Endothelial cell of umbilical vein (primary cell): ENCODE data around the gene ZBTB4. TPM values are rescaled to one million over a fixed set of nuclear protein-coding genes. Genes with fewer than 3 reads are reported as not detected.
A peak's percentile ranks its signal among the peaks of the same experiment; 100 is the strongest.

Experiments
- BruUV-seq: library from RNA; stranded (reverse); fragments of 400-500 nt; replicated peaks from 2 replicates; lab custom pipeline; 2021; lab: Mats Ljungman, UMichigan
- CTCF ChIA-PET: fragments of 300-600, 350-600 bp; sonication (Branson Sonifier 250); formaldehyde crosslinking; loops from one replicate; lab custom pipeline; 2021; ENCODE audit warnings: antibody characterized with exemption, inconsistent platforms; lab: Charles Lee
- POLR2A ChIA-PET: fragments of 300-600, 350-600 bp; sonication (Branson Sonifier 250); formaldehyde crosslinking; loops from one replicate; lab custom pipeline; 2021; ENCODE audit warnings: antibody characterized with exemption, inconsistent platforms; lab: Charles Lee
- DNase-seq: peaks from one replicate; pipeline ENCODE4 v3.0.0-alpha.2; 2011; ENCODE audit warnings: low read depth, low spot score
- FAIRE-seq: peaks from 2 replicates; lab custom pipeline; 2011; peaks lifted over from hg19 to GRCh38; lab: Jason Lieb, UNC
- H2AFZ ChIP-seq: 2 replicates; pipeline ENCODE4 v1.6.0; 2012; ENCODE audit warnings: low read depth, low read length, control low read depth, inconsistent platforms
- H3K27ac ChIP-seq: 2 replicates; pipeline ENCODE4 v1.5.1; 2011; ENCODE audit warnings: low read depth, mild to moderate bottlenecking, control low read depth, low read length, moderate library complexity; ENCODE audit not compliant: insufficient read depth
- H3K27me3 ChIP-seq, 2 experiments: 2 replicates each; pipeline versions ENCODE4 v1.6.0 to v1.6.1; 2011; ENCODE audit warnings: low read length in 2 of 2, mixed read lengths in 1 of 2; ENCODE audit not compliant: control insufficient read depth in 2 of 2, insufficient read depth in 2 of 2
- H3K36me3 ChIP-seq, 2 experiments: 2 replicates in 1 of 2; 3 replicates in 1 of 2; pipeline ENCODE4 v1.5.1; 2011; ENCODE audit warnings: low read length in 2 of 2, mild to moderate bottlenecking in 1 of 2, moderate library complexity in 1 of 2; ENCODE audit not compliant: control insufficient read depth in 2 of 2, insufficient read depth in 2 of 2; ENCODE audit errors: extremely low read depth in 1 of 2
- H3K4me1 ChIP-seq: 3 replicates; pipeline ENCODE4 v1.5.1; 2011; ENCODE audit warnings: mild to moderate bottlenecking, low read length; ENCODE audit not compliant: control insufficient read depth, insufficient read depth; ENCODE audit errors: extremely low read depth
- H3K4me2 ChIP-seq: 2 replicates; pipeline ENCODE4 v1.6.1; 2011; ENCODE audit warnings: low read length, control low read depth, mixed read lengths; ENCODE audit not compliant: insufficient read depth
- H3K4me3 ChIP-seq, 3 experiments: fragments of 200-600 bp in 1 of 3; sonication (generic), shearing (Covaris generic) in 1 of 3; replicated peaks in 1 of 3; 2 replicates each; pipeline ENCODE4 v1.5.1; 2011 to 2016; ENCODE audit warnings: control low read depth in 3 of 3, low read length in 3 of 3, mild to moderate bottlenecking in 2 of 3, inconsistent platforms in 1 of 3, low read depth in 1 of 3, moderate library complexity in 1 of 3; ENCODE audit not compliant: insufficient read depth in 1 of 3
- H3K79me2 ChIP-seq: 2 replicates; pipeline ENCODE4 v1.6.0; 2012; ENCODE audit warnings: low read length, inconsistent platforms; ENCODE audit not compliant: control insufficient read depth, insufficient read depth
- H3K9ac ChIP-seq: replicated peaks from 2 replicates; pipeline ENCODE3; 2011; ENCODE audit warnings: low read length, control low read depth; ENCODE audit not compliant: insufficient read depth; ENCODE audit errors: extremely low read depth
- H3K9me1 ChIP-seq: replicated peaks from 3 replicates; pipeline ENCODE4 v1.6.0; 2011; ENCODE audit warnings: mild to moderate bottlenecking, low read length; ENCODE audit not compliant: control insufficient read depth, insufficient read depth; ENCODE audit errors: extremely low read depth
- H3K9me3 ChIP-seq: replicated peaks from 2 replicates; pipeline ENCODE4 v1.5.1; 2012; ENCODE audit warnings: low read length, inconsistent platforms; ENCODE audit not compliant: control insufficient read depth, insufficient read depth
- H4K20me1 ChIP-seq: replicated peaks from 2 replicates; pipeline ENCODE3; 2011; ENCODE audit warnings: mild to moderate bottlenecking, low read length; ENCODE audit not compliant: control insufficient read depth, insufficient read depth; ENCODE audit errors: extremely low read depth
- EZH2 ChIP-seq: IDR thresholded peaks from 2 replicates; pipeline ENCODE4 v1.6.1; 2012; ENCODE audit warnings: borderline replicate concordance, low read depth, mild to moderate bottlenecking, moderate library complexity, low read length, inconsistent platforms; ENCODE audit not compliant: severe bottlenecking
- FOS ChIP-seq: IDR thresholded peaks from 2 replicates; pipeline ENCODE4 v1.6.1; 2011; ENCODE audit warnings: mild to moderate bottlenecking, low read length, moderate library complexity, borderline replicate concordance; ENCODE audit not compliant: insufficient read depth
- GATA2 ChIP-seq: IDR thresholded peaks from 2 replicates; pipeline ENCODE4 v1.7.0; 2011; ENCODE audit warnings: low read depth, mild to moderate bottlenecking, moderate library complexity, mixed read lengths, low read length; ENCODE audit not compliant: insufficient read length, insufficient read depth
- JUN ChIP-seq: IDR thresholded peaks from 2 replicates; pipeline ENCODE4 v1.6.1; 2011; ENCODE audit warnings: borderline replicate concordance, low read depth; ENCODE audit not compliant: insufficient read length, insufficient read depth
- MAX ChIP-seq: IDR thresholded peaks from 2 replicates; pipeline ENCODE4 v1.6.1; 2011; ENCODE audit not compliant: insufficient read depth, insufficient read length
- MYC ChIP-seq: IDR thresholded peaks from one replicate; pipeline ENCODE4 v1.6.1; 2011; ENCODE audit warnings: mild to moderate bottlenecking, low read depth, low read length
- POLR2A ChIP-seq: IDR thresholded peaks from 2 replicates; pipeline ENCODE4 v1.6.1; 2012; ENCODE audit warnings: low read depth, mild to moderate bottlenecking, control low read depth, low read length
- POLR2AphosphoS5 ChIP-seq: IDR thresholded peaks from 2 replicates; pipeline ENCODE4 v1.6.1; 2012; ENCODE audit warnings: low read depth, mild to moderate bottlenecking, control low read depth, low read length, moderate library complexity; ENCODE audit not compliant: insufficient read depth
- dilution Hi-C: fragments of 300-500 bp; cut with MboI; formaldehyde crosslinking; loops from one replicate; pipeline ENCODE4 v1.15.0; 2019; ENCODE audit warnings: low sequenced_read_pairs; ENCODE audit not compliant: extremely low pct_ligation_motif_present
- intact Hi-C: fragments of 100-400 bp; cut with micrococcal nuclease; formaldehyde crosslinking; loops from one replicate; pipeline ENCODE4 v1.10.0; 2022
- polyA plus RNA-seq, 4 experiments: library from polyadenylated mRNA; depleted of rRNA in 3 of 4; stranded (reverse) in 3 of 4; unstranded in 1 of 4; fragments of >200 nt; gene quantifications; 2 replicates each; pipeline versions ENCODE4 v1.2.1 to v1.2.3, GENCODE V29; 2011 to 2012; ENCODE audit warnings: missing spikeins in 1 of 4
- total RNA-seq: library from RNA; stranded (reverse); gene quantifications from 2 replicates; pipeline ENCODE4 v1.2.3, GENCODE V29; 2021
- TF ChIP-seq, protein P1 (sequence below), 2 donors: IDR thresholded peaks; 1 replicate in 1 of 2; 2 replicates in 1 of 2; pipeline ENCODE4 v1.5.1; 2011; ENCODE audit warnings: low read length in 2 of 2, mild to moderate bottlenecking in 2 of 2, moderate library complexity in 2 of 2, control low read depth in 1 of 2, inconsistent platforms in 1 of 2, low read depth in 1 of 2; ENCODE audit not compliant: insufficient read depth in 1 of 2; ENCODE audit errors: extremely low read depth in 1 of 2

Gene ZBTB4
- total and polyA plus RNA-seq, 2 donors (not counting 3 experiments of a cell fraction or from before 2014, with no cell fraction given), result 15.1 to 26.5 TPM

- Histone ChIP-seq H3K4me2 (no peak overlapping the region), H3K27me3 (no peaks in the 10 kb centered on the region), H4K20me1 (peaks cover 4% of the 10 kb centered on the region), H3K79me2 (peaks cover 53% of the 10 kb centered on the region), H2AFZ (no peak overlapping the region), H3K4me1 (peaks cover 23% of the 10 kb centered on the region), H3K4me3 (no peak overlapping the region), H3K9me1 (no peaks in the 10 kb centered on the region), H3K27ac (peak overlapping the region; percentile 51), H3K9me3 (no peaks in the 10 kb centered on the region), H3K36me3 (peaks cover 26 to 29% of the 10 kb centered on the region in 2 experiments), H3K9ac (no peak overlapping the region)
- dilution Hi-C loops (no loop called here), intact Hi-C loops (loop anchor here (2.0 kb wide), 1 partner anchor 139 kb away; no protein-coding TSS in a partner anchor)
- FAIRE-seq, result no peak
- POLR2A ChIA-PET, result no interaction called here
- DNase-seq, result no peak
- CTCF ChIA-PET, result interaction anchor here (1.0 to 2.6 kb wide), 4 partner anchors 8 to 140 kb away, joined by 4 to 22 read pairs (median 11); partner anchors contain the start of gene SENP3
- no TSS peak for BruUV-seq
- TF ChIP-seq MAX (no peak), JUN (no peak), EZH2 (no peak), POLR2A (no peak), FOS (no peak), MYC (no peak), POLR2AphosphoS5 (no peak), GATA2 (no peak)
- TF ChIP-seq, protein P1, sequence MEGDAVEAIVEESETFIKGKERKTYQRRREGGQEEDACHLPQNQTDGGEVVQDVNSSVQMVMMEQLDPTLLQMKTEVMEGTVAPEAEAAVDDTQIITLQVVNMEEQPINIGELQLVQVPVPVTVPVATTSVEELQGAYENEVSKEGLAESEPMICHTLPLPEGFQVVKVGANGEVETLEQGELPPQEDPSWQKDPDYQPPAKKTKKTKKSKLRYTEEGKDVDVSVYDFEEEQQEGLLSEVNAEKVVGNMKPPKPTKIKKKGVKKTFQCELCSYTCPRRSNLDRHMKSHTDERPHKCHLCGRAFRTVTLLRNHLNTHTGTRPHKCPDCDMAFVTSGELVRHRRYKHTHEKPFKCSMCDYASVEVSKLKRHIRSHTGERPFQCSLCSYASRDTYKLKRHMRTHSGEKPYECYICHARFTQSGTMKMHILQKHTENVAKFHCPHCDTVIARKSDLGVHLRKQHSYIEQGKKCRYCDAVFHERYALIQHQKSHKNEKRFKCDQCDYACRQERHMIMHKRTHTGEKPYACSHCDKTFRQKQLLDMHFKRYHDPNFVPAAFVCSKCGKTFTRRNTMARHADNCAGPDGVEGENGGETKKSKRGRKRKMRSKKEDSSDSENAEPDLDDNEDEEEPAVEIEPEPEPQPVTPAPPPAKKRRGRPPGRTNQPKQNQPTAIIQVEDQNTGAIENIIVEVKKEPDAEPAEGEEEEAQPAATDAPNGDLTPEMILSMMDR (IDR thresholded peaks at IDR 0.05; ENCODE audit: extremely low read depth in 1 of 2, insufficient read depth in 1 of 2, low read depth in 1 of 2, low read length in 2 of 2), result no peak
Measured at GRCh38 chr17:7495906-7496434, 16.5 kb upstream of the ZBTB4 start.
